ENCODE results near the gene SERPINB6. TPM values are rescaled to one million over a fixed set of nuclear protein-coding genes. Genes with fewer than 3 reads are reported as not detected.
"Not testable (repeated sequence)": the region's sequence is repeated elsewhere in the genome, so short reads cannot be mapped to it uniquely, and the experiment has no call there.

The SERPINB6 gene
- polyA plus RNA-seq, 1 donor (not counting 4 experiments of a cell fraction or from before 2014, with no cell fraction given), result 66.4 TPM

DNA sequence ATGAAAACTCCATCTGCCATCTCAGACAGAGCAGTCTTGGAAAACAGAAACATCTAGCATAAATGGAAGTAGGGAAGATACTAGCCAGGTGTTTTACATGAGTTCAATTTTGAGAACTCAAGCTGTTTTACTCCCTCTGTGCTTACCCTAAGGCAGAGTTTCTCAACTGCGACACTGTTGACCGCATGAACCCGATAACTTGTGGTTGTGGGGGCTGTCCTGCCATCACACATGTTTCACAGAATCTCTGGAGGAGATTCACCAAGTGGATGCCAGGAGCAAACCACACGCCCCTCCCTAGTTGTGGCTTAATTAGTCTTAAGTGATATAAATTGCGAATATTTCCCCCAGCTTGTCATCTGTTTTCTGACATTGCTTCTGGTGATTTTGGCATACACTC lies 2.3 kb upstream of the SERPINB6 start:
- Histone ChIP-seq H3K36me3 (ENCODE audit: control insufficient read depth in 2 of 2, extremely low read depth in 1 of 2, insufficient read depth in 2 of 2, low read length in 2 of 2) (no peaks in the 10 kb centered on the region), H3K27ac (ENCODE audit: control insufficient read depth, insufficient read depth, low read length) (no peak overlapping the region), H3K79me2 (ENCODE audit: control insufficient read depth, insufficient read depth, low read length) (no peaks in the 10 kb centered on the region), H3K4me2 (ENCODE audit: control insufficient read depth, extremely low read depth, insufficient read depth, low read depth, low read length) (no peak overlapping the region), H3K9ac (ENCODE audit: control insufficient read depth, extremely low read depth, insufficient read depth, low read length) (no peak overlapping the region), H2AFZ (ENCODE audit: control insufficient read depth, low read length) (no peak overlapping the region), H3K4me3 (ENCODE audit: control insufficient read depth in 2 of 3, extremely low read depth in 1 of 3, insufficient read depth in 2 of 3, low read depth in 1 of 3, low read length in 3 of 3) (no peak overlapping the region), H4K20me1 (ENCODE audit: control insufficient read depth, extremely low read depth, insufficient read depth, low read length) (no peaks in the 10 kb centered on the region), H3K4me1 (ENCODE audit: control insufficient read depth, extremely low read depth, insufficient read depth, low read length) (peaks cover 10% of the 10 kb centered on the region), H3K9me1 (ENCODE audit: control insufficient read depth, extremely low read depth, insufficient read depth, low read length) (no peaks in the 10 kb centered on the region), H3K27me3 (ENCODE audit: control insufficient read depth, extremely low read depth, insufficient read depth, low read length) (no peaks in the 10 kb centered on the region), H3K9me3 (ENCODE audit: control insufficient read depth, low read depth, low read length) (no peaks in the 10 kb centered on the region)
- dilution Hi-C loops (cut with MboI; ENCODE audit: extremely low pct_ligation_motif_present, low sequenced_read_pairs), result no loop called here
- no peak for FAIRE-seq
- no peak for DNase-seq (ENCODE audit: low read depth, low spot score)
- TF ChIP-seq, protein P1, sequence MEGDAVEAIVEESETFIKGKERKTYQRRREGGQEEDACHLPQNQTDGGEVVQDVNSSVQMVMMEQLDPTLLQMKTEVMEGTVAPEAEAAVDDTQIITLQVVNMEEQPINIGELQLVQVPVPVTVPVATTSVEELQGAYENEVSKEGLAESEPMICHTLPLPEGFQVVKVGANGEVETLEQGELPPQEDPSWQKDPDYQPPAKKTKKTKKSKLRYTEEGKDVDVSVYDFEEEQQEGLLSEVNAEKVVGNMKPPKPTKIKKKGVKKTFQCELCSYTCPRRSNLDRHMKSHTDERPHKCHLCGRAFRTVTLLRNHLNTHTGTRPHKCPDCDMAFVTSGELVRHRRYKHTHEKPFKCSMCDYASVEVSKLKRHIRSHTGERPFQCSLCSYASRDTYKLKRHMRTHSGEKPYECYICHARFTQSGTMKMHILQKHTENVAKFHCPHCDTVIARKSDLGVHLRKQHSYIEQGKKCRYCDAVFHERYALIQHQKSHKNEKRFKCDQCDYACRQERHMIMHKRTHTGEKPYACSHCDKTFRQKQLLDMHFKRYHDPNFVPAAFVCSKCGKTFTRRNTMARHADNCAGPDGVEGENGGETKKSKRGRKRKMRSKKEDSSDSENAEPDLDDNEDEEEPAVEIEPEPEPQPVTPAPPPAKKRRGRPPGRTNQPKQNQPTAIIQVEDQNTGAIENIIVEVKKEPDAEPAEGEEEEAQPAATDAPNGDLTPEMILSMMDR (optimal IDR thresholded peaks at IDR 0.05 in 1 of 3, IDR thresholded peaks at IDR 0.05 in 1 of 3, conservative IDR thresholded peaks at IDR 0.05 in 1 of 3; ENCODE audit: extremely low read depth in 1 of 3, insufficient read depth in 2 of 3, low read length in 3 of 3), result no peak
- no peak for TF ChIP-seq EZH2 (IDR thresholded peaks at IDR 0.05; ENCODE audit: low read length)

GRCh38 chr6:2973180-2973579 lies 1.8 kb upstream of the SERPINB6 start:
- H3K9me3 ChIP-seq (ENCODE audit: control insufficient read depth, low read depth, low read length); H3K9ac ChIP-seq (ENCODE audit: control insufficient read depth, extremely low read depth, insufficient read depth, low read length); H3K9me1 ChIP-seq (ENCODE audit: control insufficient read depth, extremely low read depth, insufficient read depth, low read length); FAIRE-seq; H2AFZ ChIP-seq (ENCODE audit: control insufficient read depth, low read length); DNase-seq (ENCODE audit: low read depth, low spot score); H3K36me3 ChIP-seq (ENCODE audit: control insufficient read depth in 2 of 2, extremely low read depth in 1 of 2, insufficient read depth in 2 of 2, low read length in 2 of 2); dilution Hi-C loops (cut with MboI; ENCODE audit: extremely low pct_ligation_motif_present, low sequenced_read_pairs); H3K4me2 ChIP-seq (ENCODE audit: control insufficient read depth, extremely low read depth, insufficient read depth, low read depth, low read length); H3K4me3 ChIP-seq (ENCODE audit: control insufficient read depth in 2 of 3, extremely low read depth in 1 of 3, insufficient read depth in 2 of 3, low read depth in 1 of 3, low read length in 3 of 3); H3K27ac ChIP-seq (ENCODE audit: control insufficient read depth, insufficient read depth, low read length); H3K79me2 ChIP-seq (ENCODE audit: control insufficient read depth, insufficient read depth, low read length); H3K27me3 ChIP-seq (ENCODE audit: control insufficient read depth, extremely low read depth, insufficient read depth, low read length); H4K20me1 ChIP-seq (ENCODE audit: control insufficient read depth, extremely low read depth, insufficient read depth, low read length): not testable (repeated sequence)
- peaks cover 10% of the 10 kb centered on the region for H3K4me1 ChIP-seq (ENCODE audit: control insufficient read depth, extremely low read depth, insufficient read depth, low read length)

- H3K9me3 ChIP-seq (ENCODE audit: control insufficient read depth, low read depth, low read length); H2AFZ ChIP-seq (ENCODE audit: control insufficient read depth, low read length); H3K27me3 ChIP-seq (ENCODE audit: control insufficient read depth, extremely low read depth, insufficient read depth, low read length); dilution Hi-C loops (cut with MboI; ENCODE audit: extremely low pct_ligation_motif_present, low sequenced_read_pairs); H3K9me1 ChIP-seq (ENCODE audit: control insufficient read depth, extremely low read depth, insufficient read depth, low read length); H3K79me2 ChIP-seq (ENCODE audit: control insufficient read depth, insufficient read depth, low read length); H4K20me1 ChIP-seq (ENCODE audit: control insufficient read depth, extremely low read depth, insufficient read depth, low read length); H3K9ac ChIP-seq (ENCODE audit: control insufficient read depth, extremely low read depth, insufficient read depth, low read length); H3K27ac ChIP-seq (ENCODE audit: control insufficient read depth, insufficient read depth, low read length); H3K4me3 ChIP-seq (ENCODE audit: control insufficient read depth in 2 of 3, extremely low read depth in 1 of 3, insufficient read depth in 2 of 3, low read depth in 1 of 3, low read length in 3 of 3); H3K4me2 ChIP-seq (ENCODE audit: control insufficient read depth, extremely low read depth, insufficient read depth, low read depth, low read length); DNase-seq (ENCODE audit: low read depth, low spot score); H3K36me3 ChIP-seq (ENCODE audit: control insufficient read depth in 2 of 2, extremely low read depth in 1 of 2, insufficient read depth in 2 of 2, low read length in 2 of 2); FAIRE-seq: not testable (repeated sequence)
- H3K4me1 ChIP-seq (ENCODE audit: control insufficient read depth, extremely low read depth, insufficient read depth, low read length), result peaks cover 10% of the 10 kb centered on the region
Observed at GRCh38 chr6:2972685-2973084, 1.3 kb upstream of the SERPINB6 start.

- H3K4me3 ChIP-seq (ENCODE audit: control insufficient read depth in 2 of 3, extremely low read depth in 1 of 3, insufficient read depth in 2 of 3, low read depth in 1 of 3, low read length in 3 of 3); H2AFZ ChIP-seq (ENCODE audit: control insufficient read depth, low read length); DNase-seq (ENCODE audit: low read depth, low spot score); H4K20me1 ChIP-seq (ENCODE audit: control insufficient read depth, extremely low read depth, insufficient read depth, low read length); H3K79me2 ChIP-seq (ENCODE audit: control insufficient read depth, insufficient read depth, low read length); H3K9me3 ChIP-seq (ENCODE audit: control insufficient read depth, low read depth, low read length); FAIRE-seq; H3K27ac ChIP-seq (ENCODE audit: control insufficient read depth, insufficient read depth, low read length); H3K9me1 ChIP-seq (ENCODE audit: control insufficient read depth, extremely low read depth, insufficient read depth, low read length); H3K36me3 ChIP-seq (ENCODE audit: control insufficient read depth in 2 of 2, extremely low read depth in 1 of 2, insufficient read depth in 2 of 2, low read length in 2 of 2); H3K27me3 ChIP-seq (ENCODE audit: control insufficient read depth, extremely low read depth, insufficient read depth, low read length); H3K4me1 ChIP-seq (ENCODE audit: control insufficient read depth, extremely low read depth, insufficient read depth, low read length); dilution Hi-C loops (cut with MboI; ENCODE audit: extremely low pct_ligation_motif_present, low sequenced_read_pairs): not testable (repeated sequence)
- Histone ChIP-seq H3K9ac (ENCODE audit: control insufficient read depth, extremely low read depth, insufficient read depth, low read length) (peak overlapping the region; percentile 79), H3K4me2 (ENCODE audit: control insufficient read depth, extremely low read depth, insufficient read depth, low read depth, low read length) (peak overlapping the region; percentile 82)
Observed at GRCh38 chr6:2972219-2972487, 786 bp upstream of the SERPINB6 start.
